ENCODE data around the gene ARHGAP15.
A peak's percentile ranks its signal among the peaks of the same experiment; 100 is the strongest.

The ARHGAP15 gene

GRCh38 chr2:143460382-143460781, 331.2 kb downstream of the ARHGAP15 start:
- no peak overlapping the region for H3K27ac ChIP-seq
- ChIA-PET CTCF (no interaction called here), POLR2A (ENCODE audit: low non-redundant PET) (no interaction called here)
- no peak for TF ChIP-seq CTCF (conservative IDR thresholded peaks at IDR 0.05; ENCODE audit: low read depth)
- no peak for DNase-seq (ENCODE audit: low spot score)

GRCh38 chr2:143463719-143464118, 334.5 kb downstream of the ARHGAP15 start:
- ChIA-PET CTCF (interaction anchor here (0.6 kb wide), 1 partner anchor 1199 kb away, joined by 3 read pairs; no protein-coding TSS in a partner anchor), POLR2A (ENCODE audit: low non-redundant PET) (no interaction called here)
- no peak for DNase-seq (ENCODE audit: low spot score)
- TF ChIP-seq CTCF (conservative IDR thresholded peaks at IDR 0.05; ENCODE audit: low read depth), result no peak
- H3K27ac ChIP-seq, result no peak overlapping the region

- DNase-seq (ENCODE audit: low spot score), result no peak
- ChIA-PET CTCF (interaction anchor here (0.6 kb wide), 1 partner anchor 124 kb away, joined by 5 read pairs; no protein-coding TSS in a partner anchor), POLR2A (ENCODE audit: low non-redundant PET) (no interaction called here)
- H3K27ac ChIP-seq, result no peak overlapping the region
- no peak for TF ChIP-seq CTCF (conservative IDR thresholded peaks at IDR 0.05; ENCODE audit: low read depth)
Observed at GRCh38 chr2:143466391-143466790, 337.2 kb downstream of the ARHGAP15 start.

GRCh38 chr2:143467011-143467410, 337.8 kb downstream of the ARHGAP15 start:
- no peak for DNase-seq (ENCODE audit: low spot score)
- ChIA-PET CTCF (no interaction called here), POLR2A (ENCODE audit: low non-redundant PET) (no interaction called here)
- no peak for TF ChIP-seq CTCF (conservative IDR thresholded peaks at IDR 0.05; ENCODE audit: low read depth)
- H3K27ac ChIP-seq, result no peak overlapping the region

- CTCF ChIA-PET, result no interaction called here
- H3K27ac ChIP-seq, result no peak overlapping the region
- TF ChIP-seq CTCF (conservative IDR thresholded peaks at IDR 0.05; ENCODE audit: low read depth), result no peak
- no peak for DNase-seq (ENCODE audit: low spot score)
- POLR2A ChIA-PET (ENCODE audit: low non-redundant PET), result no interaction called here
Observed at GRCh38 chr2:143468341-143468888, 339.2 kb downstream of the ARHGAP15 start.

- POLR2A ChIA-PET (ENCODE audit: low non-redundant PET), result no interaction called here
- DNase-seq (ENCODE audit: low spot score), result peak; percentile 36
- TF ChIP-seq CTCF (conservative IDR thresholded peaks at IDR 0.05; ENCODE audit: low read depth), result no peak
- H3K27ac ChIP-seq, result no peak overlapping the region
- CTCF ChIA-PET, result interaction anchor here (0.6 kb wide), 1 partner anchor 400 kb away, joined by 5 read pairs; no protein-coding TSS in a partner anchor
Observed at GRCh38 chr2:143469323-143469722, 340.1 kb downstream of the ARHGAP15 start.

All from RWPE1 (cell line).